HuH-7.5 (cell line): ENCODE results near the gene NF1.
"Not testable (repeated sequence)": the region's sequence is repeated elsewhere in the genome, so short reads cannot be mapped to it uniquely, and the experiment has no call there.

ENCODE experiments used
- DNase-seq: peaks from one replicate; pipeline ENCODE4 v3.0.0; 2011; ENCODE audit warnings: low spot score

Gene NF1

GRCh38 chr17:31329221-31329620 lies 234.4 kb downstream of the NF1 start:
- no peak for DNase-seq

GRCh38 chr17:31339906-31340661 lies 245.3 kb downstream of the NF1 start:
- no peak for DNase-seq

GRCh38 chr17:31345191-31345747 lies 250.5 kb downstream of the NF1 start:
- DNase-seq: not testable (repeated sequence)

GRCh38 chr17:31349454-31349853 lies 254.7 kb downstream of the NF1 start:
- no peak for DNase-seq

- no peak for DNase-seq
Observed at GRCh38 chr17:31355935-31356334, 261.2 kb downstream of the NF1 start.

- no peak for DNase-seq
Observed at GRCh38 chr17:31357091-31357490, 262.3 kb downstream of the NF1 start.

- DNase-seq: no peak
Observed at GRCh38 chr17:31357839-31358394, 263.1 kb downstream of the NF1 start.

- no peak for DNase-seq
Observed at GRCh38 chr17:31364012-31364411, 269.2 kb downstream of the NF1 start.

GRCh38 chr17:31366088-31366487 lies 271.3 kb downstream of the NF1 start:
- DNase-seq: no peak

GRCh38 chr17:31369266-31369665 lies 274.5 kb downstream of the NF1 start:
- DNase-seq: no peak

GRCh38 chr17:31371511-31372097 lies 276.8 kb downstream of the NF1 start:
- DNase-seq: no peak

GRCh38 chr17:31373150-31374093 lies 278.6 kb downstream of the NF1 start:
- no peak for DNase-seq

- DNase-seq: no peak
Observed at GRCh38 chr17:31374094-31374447, 279.3 kb downstream of the NF1 start.

- DNase-seq: no peak
Observed at GRCh38 chr17:31374503-31374902, 279.7 kb downstream of the NF1 start.

- no peak for DNase-seq
Observed at GRCh38 chr17:31378638-31379037, 283.9 kb downstream of the NF1 start.

- no peak for DNase-seq
Observed at GRCh38 chr17:31379597-31380205, 284.9 kb downstream of the NF1 start.

- no peak for DNase-seq
Observed at GRCh38 chr17:31381165-31381668, 286.4 kb downstream of the NF1 start.

- not testable (repeated sequence) for DNase-seq
Observed at GRCh38 chr17:31382668-31383275, 288.0 kb downstream of the NF1 start.

GRCh38 chr17:31383488-31383887 lies 288.7 kb downstream of the NF1 start:
- not testable (repeated sequence) for DNase-seq

- no peak for DNase-seq
Observed at GRCh38 chr17:31385428-31386285, 290.9 kb downstream of the NF1 start.
